ENCODE results near the gene SAP130. TPM values are rescaled to one million over a fixed set of nuclear protein-coding genes. Genes with fewer than 3 reads are reported as not detected.
"Not testable (repeated sequence)": the region's sequence is repeated elsewhere in the genome, so short reads cannot be mapped to it uniquely, and the experiment has no call there.

The SAP130 gene
- total and polyA plus RNA-seq, 2 of the 8 experiments (the other 6 are each of a cell fraction or from before 2014, with no cell fraction given): 51.4 to 54.3 TPM

- H3K14ac ChIP-seq (ENCODE audit: insufficient read length); H4K20me1 ChIP-seq (replicated peaks in 1 of 2; ENCODE audit: control insufficient read depth in 1 of 2, insufficient read depth in 2 of 2, low read length in 2 of 2); H2BK15ac ChIP-seq (ENCODE audit: low read length); H3K4me1 ChIP-seq (replicated peaks in 1 of 4; ENCODE audit: control insufficient read depth in 3 of 4, insufficient read depth in 4 of 4, low read length in 3 of 4); H4K5ac ChIP-seq (ENCODE audit: insufficient read length, low read depth, low read length); H2AK5ac ChIP-seq (ENCODE audit: low read depth, low read length); H3K9ac ChIP-seq (replicated peaks in 1 of 4; ENCODE audit: extremely low read depth in 1 of 4, low read depth in 3 of 4, low read length in 3 of 4); H3K79me2 ChIP-seq (ENCODE audit: control insufficient read depth in 1 of 2, insufficient read depth in 2 of 2, low read length in 2 of 2); H2AFZ ChIP-seq (ENCODE audit: low read length); H4K91ac ChIP-seq (replicated peaks; ENCODE audit: insufficient read length, low read length); H3K4me3 ChIP-seq (ENCODE audit: extremely low read depth in 1 of 4, insufficient read depth in 2 of 4, low read depth in 3 of 4, low read length in 4 of 4); H2BK12ac ChIP-seq (ENCODE audit: low read depth, low read length); H3K9me3 ChIP-seq (ENCODE audit: insufficient read depth in 2 of 2, low read depth in 1 of 2, low read length in 1 of 2); DNase-seq (ENCODE audit: low read depth in 1 of 2, low spot score in 2 of 2); H3K4me2 ChIP-seq (ENCODE audit: insufficient read depth in 1 of 2, low read depth in 2 of 2, low read length in 2 of 2); H2BK120ac ChIP-seq (replicated peaks; ENCODE audit: low read depth, low read length); H3K23me2 ChIP-seq (ENCODE audit: low read depth, low read length); H3K27me3 ChIP-seq (replicated peaks in 1 of 4; ENCODE audit: control insufficient read depth in 3 of 4, extremely low read depth in 1 of 4, insufficient read depth in 3 of 4, low read length in 3 of 4); H3K36me3 ChIP-seq (ENCODE audit: control insufficient read depth in 2 of 4, insufficient read depth in 4 of 4, low read length in 3 of 4); H3K18ac ChIP-seq (ENCODE audit: extremely low read depth, low read length); H2BK5ac ChIP-seq (ENCODE audit: low read depth, low read length); FAIRE-seq; H3K23ac ChIP-seq (ENCODE audit: insufficient read length); H3K56ac ChIP-seq (replicated peaks; ENCODE audit: insufficient read length, low read depth, low read length); H2BK20ac ChIP-seq (ENCODE audit: low read length); H3K79me1 ChIP-seq (ENCODE audit: low read depth, low read length); H3K27ac ChIP-seq (ENCODE audit: low read depth, low read length); H3K4ac ChIP-seq (replicated peaks; ENCODE audit: insufficient read length, low read depth, low read length); POLR2A ChIA-PET (ENCODE audit: partially characterized antibody); H4K8ac ChIP-seq (ENCODE audit: extremely low read depth, insufficient read depth, low read length): not testable (repeated sequence)
- whole genome bisulfite sequencing, 2 experiments (ENCODE audit: extremely low coverage in 1 of 2, insufficient coverage in 1 of 2, insufficient read length in 1 of 2, insufficient replicate concordance in 2 of 2, low coverage in 1 of 2, low lambda C conversion rate in 2 of 2, missing lambda C conversion rate in 1 of 2): 93% methylated on average over 8 of the region's 12 CpGs; no CpG with 5 or more reads in 1 of the 2 experiments
- CTCF ChIA-PET (ENCODE audit: partially characterized antibody): interaction anchor here (0.6 to 1.7 kb wide), 6 partner anchors 9 to 525 kb away, joined by 3 to 7 read pairs (median 4); no protein-coding TSS in a partner anchor
These were observed 120.0 kb downstream of the SAP130 start for GRCh38 chr2:127907733-127908400.

Data from H1 (cell line).